IMR-90 (cell line): ENCODE measurements around the gene DPEP3.

Experiments
- CEBPB ChIP-seq: IDR thresholded peaks from 2 replicates; pipeline ENCODE4 v1.6.1; 2012; ENCODE audit warnings: low read depth, low read length, improper control_type of control experiment
- FOS ChIP-seq: fragments of 150-350 bp; IDR thresholded peaks from 2 replicates; pipeline ENCODE4 v1.6.1; 2016; ENCODE audit warnings: low read depth, low read length
- MAFK ChIP-seq: IDR thresholded peaks from 2 replicates; pipeline ENCODE4 v1.6.1; 2012; ENCODE audit warnings: low read depth, low read length, improper control_type of control experiment
- MAZ ChIP-seq: IDR thresholded peaks from 2 replicates; pipeline ENCODE4 v1.6.1; 2012; ENCODE audit warnings: low read depth, mild to moderate bottlenecking, low read length, improper control_type of control experiment, moderate library complexity, borderline replicate concordance
- MXI1 ChIP-seq: IDR thresholded peaks from 2 replicates; pipeline ENCODE4 v1.6.1; 2012; ENCODE audit warnings: low read depth, mild to moderate bottlenecking, low read length, moderate library complexity, borderline replicate concordance
- NFE2L2 ChIP-seq: fragments of 150-350 bp; IDR thresholded peaks from 2 replicates; pipeline ENCODE4 v1.6.1; 2016; ENCODE audit warnings: low read depth, mild to moderate bottlenecking, low read length
- POLR2A ChIP-seq: IDR thresholded peaks from 2 replicates; pipeline ENCODE4 v1.6.1; 2012; ENCODE audit warnings: mild to moderate bottlenecking, low read depth, low read length
- RAD21 ChIP-seq: IDR thresholded peaks from 2 replicates; pipeline ENCODE4 v1.6.1; 2012; ENCODE audit warnings: low read length, improper control_type of control experiment
- RCOR1 ChIP-seq: IDR thresholded peaks from 2 replicates; pipeline ENCODE4 v1.6.1; 2012; ENCODE audit warnings: mild to moderate bottlenecking, low read length, improper control_type of control experiment; ENCODE audit not compliant: insufficient replicate concordance
- RFX5 ChIP-seq: IDR thresholded peaks from 2 replicates; pipeline ENCODE4 v1.8.0; 2012; ENCODE audit warnings: low read depth, mild to moderate bottlenecking, low read length, moderate library complexity
- SMC3 ChIP-seq: fragments of 150-350 bp; IDR thresholded peaks from 2 replicates; pipeline ENCODE4 v1.6.1; 2016; ENCODE audit warnings: low read depth, mild to moderate bottlenecking, antibody characterized with exemption, low read length, moderate library complexity
- TF ChIP-seq, protein P1 (sequence below): conservative IDR thresholded peaks from 2 replicates; pipeline ENCODE4 v1.5.1; 2012; ENCODE audit warnings: mild to moderate bottlenecking, low read depth, low read length, improper control_type of control experiment
- TF ChIP-seq, protein P2 (sequence below): fragments of 150-350 bp; IDR thresholded peaks from 2 replicates; pipeline ENCODE4 v1.6.1; 2016; ENCODE audit warnings: low read depth, mild to moderate bottlenecking, low read length, moderate library complexity, borderline replicate concordance
- TF ChIP-seq, protein P3 (sequence below): fragments of 150-350 bp; IDR thresholded peaks from 2 replicates; pipeline ENCODE4 v1.6.1; 2017; ENCODE audit warnings: mild to moderate bottlenecking, antibody characterized with exemption, low read length, low read depth

DNA sequence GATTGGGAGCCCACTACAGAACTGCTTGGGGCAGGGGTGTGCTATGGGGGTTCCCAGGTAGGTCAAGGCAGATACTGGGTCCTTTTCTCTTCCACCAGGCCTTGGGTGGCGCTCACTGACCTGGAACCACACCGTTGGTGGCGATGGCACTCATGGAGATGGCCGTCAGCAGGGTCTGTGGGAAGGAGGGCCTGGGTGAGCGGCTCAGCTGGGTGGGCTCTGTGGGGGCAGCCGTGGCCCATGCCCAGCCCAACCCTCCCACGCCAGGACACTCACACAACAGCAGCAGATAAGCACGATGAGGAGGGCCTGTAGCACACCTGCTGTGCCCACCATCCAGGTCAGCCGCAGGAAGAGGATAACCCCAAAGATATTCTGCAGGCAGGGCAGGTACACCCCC is 22.7 kb downstream of the DPEP3 start:
- TF ChIP-seq RAD21 (no peak), FOS (no peak), POLR2A (no peak), MAFK (no peak), MAZ (no peak), CEBPB (no peak), RCOR1 (no peak), MXI1 (no peak), SMC3 (no peak), NFE2L2 (no peak), RFX5 (no peak)
- TF ChIP-seq, protein P1, sequence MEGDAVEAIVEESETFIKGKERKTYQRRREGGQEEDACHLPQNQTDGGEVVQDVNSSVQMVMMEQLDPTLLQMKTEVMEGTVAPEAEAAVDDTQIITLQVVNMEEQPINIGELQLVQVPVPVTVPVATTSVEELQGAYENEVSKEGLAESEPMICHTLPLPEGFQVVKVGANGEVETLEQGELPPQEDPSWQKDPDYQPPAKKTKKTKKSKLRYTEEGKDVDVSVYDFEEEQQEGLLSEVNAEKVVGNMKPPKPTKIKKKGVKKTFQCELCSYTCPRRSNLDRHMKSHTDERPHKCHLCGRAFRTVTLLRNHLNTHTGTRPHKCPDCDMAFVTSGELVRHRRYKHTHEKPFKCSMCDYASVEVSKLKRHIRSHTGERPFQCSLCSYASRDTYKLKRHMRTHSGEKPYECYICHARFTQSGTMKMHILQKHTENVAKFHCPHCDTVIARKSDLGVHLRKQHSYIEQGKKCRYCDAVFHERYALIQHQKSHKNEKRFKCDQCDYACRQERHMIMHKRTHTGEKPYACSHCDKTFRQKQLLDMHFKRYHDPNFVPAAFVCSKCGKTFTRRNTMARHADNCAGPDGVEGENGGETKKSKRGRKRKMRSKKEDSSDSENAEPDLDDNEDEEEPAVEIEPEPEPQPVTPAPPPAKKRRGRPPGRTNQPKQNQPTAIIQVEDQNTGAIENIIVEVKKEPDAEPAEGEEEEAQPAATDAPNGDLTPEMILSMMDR, result no peak
- TF ChIP-seq, protein P2, sequence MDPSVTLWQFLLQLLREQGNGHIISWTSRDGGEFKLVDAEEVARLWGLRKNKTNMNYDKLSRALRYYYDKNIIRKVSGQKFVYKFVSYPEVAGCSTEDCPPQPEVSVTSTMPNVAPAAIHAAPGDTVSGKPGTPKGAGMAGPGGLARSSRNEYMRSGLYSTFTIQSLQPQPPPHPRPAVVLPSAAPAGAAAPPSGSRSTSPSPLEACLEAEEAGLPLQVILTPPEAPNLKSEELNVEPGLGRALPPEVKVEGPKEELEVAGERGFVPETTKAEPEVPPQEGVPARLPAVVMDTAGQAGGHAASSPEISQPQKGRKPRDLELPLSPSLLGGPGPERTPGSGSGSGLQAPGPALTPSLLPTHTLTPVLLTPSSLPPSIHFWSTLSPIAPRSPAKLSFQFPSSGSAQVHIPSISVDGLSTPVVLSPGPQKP, result no peak
- TF ChIP-seq, protein P3, sequence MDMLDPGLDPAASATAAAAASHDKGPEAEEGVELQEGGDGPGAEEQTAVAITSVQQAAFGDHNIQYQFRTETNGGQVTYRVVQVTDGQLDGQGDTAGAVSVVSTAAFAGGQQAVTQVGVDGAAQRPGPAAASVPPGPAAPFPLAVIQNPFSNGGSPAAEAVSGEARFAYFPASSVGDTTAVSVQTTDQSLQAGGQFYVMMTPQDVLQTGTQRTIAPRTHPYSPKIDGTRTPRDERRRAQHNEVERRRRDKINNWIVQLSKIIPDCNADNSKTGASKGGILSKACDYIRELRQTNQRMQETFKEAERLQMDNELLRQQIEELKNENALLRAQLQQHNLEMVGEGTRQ, result no peak
